ENCODE data around the gene TREML4.

DNA sequence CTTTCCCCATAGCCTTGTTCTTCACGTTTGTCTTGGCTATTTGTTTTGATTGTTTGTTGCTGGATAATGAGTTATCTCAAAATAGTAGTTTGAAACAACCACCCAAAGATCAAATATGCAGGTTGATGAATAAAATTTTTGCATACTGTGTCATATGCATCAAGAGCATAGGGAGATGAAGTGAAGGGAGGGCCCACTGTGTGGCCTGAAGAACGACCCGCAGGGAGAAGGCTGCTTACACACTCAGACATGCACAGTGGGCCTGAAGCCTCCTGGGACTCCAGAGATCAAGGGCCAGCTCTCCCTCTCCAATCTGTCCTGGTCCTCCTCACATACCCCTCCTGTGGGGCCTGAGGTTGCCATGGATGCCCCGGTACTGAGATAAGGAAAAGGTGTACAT lies 49.0 kb upstream of the TREML4 start:
- TF ChIP-seq, protein P1, sequence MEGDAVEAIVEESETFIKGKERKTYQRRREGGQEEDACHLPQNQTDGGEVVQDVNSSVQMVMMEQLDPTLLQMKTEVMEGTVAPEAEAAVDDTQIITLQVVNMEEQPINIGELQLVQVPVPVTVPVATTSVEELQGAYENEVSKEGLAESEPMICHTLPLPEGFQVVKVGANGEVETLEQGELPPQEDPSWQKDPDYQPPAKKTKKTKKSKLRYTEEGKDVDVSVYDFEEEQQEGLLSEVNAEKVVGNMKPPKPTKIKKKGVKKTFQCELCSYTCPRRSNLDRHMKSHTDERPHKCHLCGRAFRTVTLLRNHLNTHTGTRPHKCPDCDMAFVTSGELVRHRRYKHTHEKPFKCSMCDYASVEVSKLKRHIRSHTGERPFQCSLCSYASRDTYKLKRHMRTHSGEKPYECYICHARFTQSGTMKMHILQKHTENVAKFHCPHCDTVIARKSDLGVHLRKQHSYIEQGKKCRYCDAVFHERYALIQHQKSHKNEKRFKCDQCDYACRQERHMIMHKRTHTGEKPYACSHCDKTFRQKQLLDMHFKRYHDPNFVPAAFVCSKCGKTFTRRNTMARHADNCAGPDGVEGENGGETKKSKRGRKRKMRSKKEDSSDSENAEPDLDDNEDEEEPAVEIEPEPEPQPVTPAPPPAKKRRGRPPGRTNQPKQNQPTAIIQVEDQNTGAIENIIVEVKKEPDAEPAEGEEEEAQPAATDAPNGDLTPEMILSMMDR (IDR thresholded peaks at IDR 0.05): no peak
- no peak for TF ChIP-seq POLR2A (IDR thresholded peaks at IDR 0.05)
